ENCODE data around the gene NT5C3A.

Gene NT5C3A

DNA sequence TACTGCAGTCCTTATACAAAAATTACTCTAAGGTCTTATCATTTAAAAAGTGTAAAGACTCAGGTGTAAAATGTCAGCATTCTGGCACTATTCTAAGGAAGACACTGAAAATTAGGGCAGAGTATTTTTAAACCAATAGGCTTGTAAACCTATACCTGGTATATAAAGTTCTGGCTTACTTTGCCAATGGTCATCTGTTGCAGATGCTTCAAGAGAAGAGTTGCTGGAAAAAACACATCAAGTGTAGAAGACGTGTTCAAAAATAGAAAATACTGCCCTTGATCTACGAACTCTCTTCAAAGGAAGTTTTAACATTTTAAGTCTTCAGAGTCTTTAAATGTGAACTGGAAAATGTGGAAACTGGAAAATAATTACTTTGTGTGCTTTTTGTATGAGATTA, 23.9 kb downstream of the NT5C3A start:
- peak overlapping the region; percentile 55 for H3K9ac ChIP-seq (ENCODE audit: low read depth, low read length, poor library complexity, severe bottlenecking)
- H3K4me3 ChIP-seq (ENCODE audit: low read length, poor library complexity, severe bottlenecking): peak overlapping the region; percentile 70
- no peak overlapping the region for H2AFZ ChIP-seq (ENCODE audit: low read length)
- H4K20me1 ChIP-seq (ENCODE audit: insufficient read depth, low read length, poor library complexity, severe bottlenecking): peaks cover 67% of the 10 kb centered on the region
- H3K36me3 ChIP-seq (ENCODE audit: insufficient read depth, low read length): no peaks in the 10 kb centered on the region
- H3K9me3 ChIP-seq (ENCODE audit: insufficient read depth, low read depth, low read length): no peaks in the 10 kb centered on the region
- no peak for TF ChIP-seq EZH2phosphoT487 (IDR thresholded peaks at IDR 0.05; ENCODE audit: borderline replicate concordance)
- no peaks in the 10 kb centered on the region for H3K27me3 ChIP-seq (ENCODE audit: insufficient read depth, low read length, poor library complexity, severe bottlenecking)
- H3K4me2 ChIP-seq (ENCODE audit: low read depth, low read length, poor library complexity, severe bottlenecking): peak overlapping the region; percentile 81
- H3F3A ChIP-seq (ENCODE audit: low read depth): no peaks in the 10 kb centered on the region
- H3K9me2 ChIP-seq (replicated peaks; ENCODE audit: low read depth, low read length): no peaks in the 10 kb centered on the region
- peaks cover 38% of the 10 kb centered on the region for H3K4me1 ChIP-seq (ENCODE audit: insufficient read depth, low read length, poor library complexity, severe bottlenecking)
- H3K79me2 ChIP-seq (ENCODE audit: insufficient read depth, low read length): peaks cover 95% of the 10 kb centered on the region

DNA sequence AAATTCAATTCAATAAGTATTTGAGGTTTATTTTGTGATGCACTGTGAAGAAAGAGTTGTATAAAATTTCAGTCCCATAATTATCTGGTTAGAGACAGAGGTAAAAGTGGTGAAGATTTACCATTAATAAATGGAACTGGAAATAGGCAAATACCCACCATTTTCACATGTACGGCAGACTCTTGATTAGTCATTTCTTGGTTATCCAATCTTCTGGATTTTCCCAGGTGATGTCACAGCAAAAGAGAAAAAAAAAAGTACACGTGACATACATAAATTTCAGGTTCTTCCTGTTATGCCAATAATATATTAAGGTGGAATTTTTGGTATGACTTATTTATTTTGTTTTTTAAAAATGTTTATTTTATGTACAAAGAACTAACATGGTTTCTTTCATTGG, 26.8 kb downstream of the NT5C3A start:
- Histone ChIP-seq H2AFZ (ENCODE audit: low read length) (no peak overlapping the region), H3K36me3 (ENCODE audit: insufficient read depth, low read length) (peaks cover 3% of the 10 kb centered on the region; the same call in 1 of the 2 replicates), H3K4me3 (ENCODE audit: low read length, poor library complexity, severe bottlenecking) (no peak overlapping the region), H3K9me3 (ENCODE audit: insufficient read depth, low read depth, low read length) (no peaks in the 10 kb centered on the region), H4K20me1 (ENCODE audit: insufficient read depth, low read length, poor library complexity, severe bottlenecking) (peaks cover 44% of the 10 kb centered on the region), H3F3A (ENCODE audit: low read depth) (no peaks in the 10 kb centered on the region), H3K27me3 (ENCODE audit: insufficient read depth, low read length, poor library complexity, severe bottlenecking) (no peaks in the 10 kb centered on the region), H3K79me2 (ENCODE audit: insufficient read depth, low read length) (peaks cover 87% of the 10 kb centered on the region), H3K4me1 (ENCODE audit: insufficient read depth, low read length, poor library complexity, severe bottlenecking) (peaks cover 30% of the 10 kb centered on the region), H3K4me2 (ENCODE audit: low read depth, low read length, poor library complexity, severe bottlenecking) (no peak overlapping the region), H3K9me2 (replicated peaks; ENCODE audit: low read depth, low read length) (no peaks in the 10 kb centered on the region), H3K9ac (ENCODE audit: low read depth, low read length, poor library complexity, severe bottlenecking) (no peak overlapping the region)
- TF ChIP-seq, protein P1, sequence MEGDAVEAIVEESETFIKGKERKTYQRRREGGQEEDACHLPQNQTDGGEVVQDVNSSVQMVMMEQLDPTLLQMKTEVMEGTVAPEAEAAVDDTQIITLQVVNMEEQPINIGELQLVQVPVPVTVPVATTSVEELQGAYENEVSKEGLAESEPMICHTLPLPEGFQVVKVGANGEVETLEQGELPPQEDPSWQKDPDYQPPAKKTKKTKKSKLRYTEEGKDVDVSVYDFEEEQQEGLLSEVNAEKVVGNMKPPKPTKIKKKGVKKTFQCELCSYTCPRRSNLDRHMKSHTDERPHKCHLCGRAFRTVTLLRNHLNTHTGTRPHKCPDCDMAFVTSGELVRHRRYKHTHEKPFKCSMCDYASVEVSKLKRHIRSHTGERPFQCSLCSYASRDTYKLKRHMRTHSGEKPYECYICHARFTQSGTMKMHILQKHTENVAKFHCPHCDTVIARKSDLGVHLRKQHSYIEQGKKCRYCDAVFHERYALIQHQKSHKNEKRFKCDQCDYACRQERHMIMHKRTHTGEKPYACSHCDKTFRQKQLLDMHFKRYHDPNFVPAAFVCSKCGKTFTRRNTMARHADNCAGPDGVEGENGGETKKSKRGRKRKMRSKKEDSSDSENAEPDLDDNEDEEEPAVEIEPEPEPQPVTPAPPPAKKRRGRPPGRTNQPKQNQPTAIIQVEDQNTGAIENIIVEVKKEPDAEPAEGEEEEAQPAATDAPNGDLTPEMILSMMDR (conservative IDR thresholded peaks at IDR 0.05; ENCODE audit: low read length): no peak
- TF ChIP-seq EZH2phosphoT487 (IDR thresholded peaks at IDR 0.05; ENCODE audit: borderline replicate concordance): no peak

- Histone ChIP-seq H3K9me2 (replicated peaks; ENCODE audit: low read depth, low read length) (no peaks in the 10 kb centered on the region), H2AFZ (ENCODE audit: low read length) (no peak overlapping the region), H4K20me1 (ENCODE audit: insufficient read depth, low read length, poor library complexity, severe bottlenecking) (no peaks in the 10 kb centered on the region), H3K79me2 (ENCODE audit: insufficient read depth, low read length) (peaks cover 11% of the 10 kb centered on the region), H3K4me2 (ENCODE audit: low read depth, low read length, poor library complexity, severe bottlenecking) (no peak overlapping the region), H3K27me3 (ENCODE audit: insufficient read depth, low read length, poor library complexity, severe bottlenecking) (no peaks in the 10 kb centered on the region), H3K9ac (ENCODE audit: low read depth, low read length, poor library complexity, severe bottlenecking) (no peak overlapping the region), H3K4me3 (ENCODE audit: low read length, poor library complexity, severe bottlenecking) (no peak overlapping the region), H3F3A (ENCODE audit: low read depth) (no peaks in the 10 kb centered on the region), H3K36me3 (ENCODE audit: insufficient read depth, low read length) (peaks cover 79% of the 10 kb centered on the region), H3K4me1 (ENCODE audit: insufficient read depth, low read length, poor library complexity, severe bottlenecking) (no peaks in the 10 kb centered on the region), H3K9me3 (ENCODE audit: insufficient read depth, low read depth, low read length) (no peaks in the 10 kb centered on the region)
- no peak for TF ChIP-seq EZH2phosphoT487 (IDR thresholded peaks at IDR 0.05; ENCODE audit: borderline replicate concordance)
- TF ChIP-seq, protein P1 (conservative IDR thresholded peaks at IDR 0.05; ENCODE audit: low read length): no peak
These were observed 38.3 kb downstream of the NT5C3A start for GRCh38 chr7:33024189-33024757.

DNA sequence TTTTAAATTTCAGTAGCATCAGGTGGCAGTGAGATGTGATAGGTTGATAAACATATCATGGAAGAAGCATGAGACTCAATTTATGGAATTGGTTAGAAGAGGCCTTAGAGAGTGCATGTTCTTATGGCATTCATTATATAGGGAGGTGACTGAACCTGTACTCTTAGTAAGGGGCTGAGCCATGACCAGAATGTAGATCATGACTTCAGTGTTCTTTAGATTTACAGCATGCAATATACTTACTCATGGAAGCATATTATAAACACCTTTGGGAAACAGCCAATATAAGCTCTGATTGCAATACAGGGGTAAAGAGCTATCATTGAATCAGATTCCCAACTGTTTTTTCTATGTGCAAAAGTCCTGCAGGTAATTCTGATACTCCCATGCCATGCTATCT, 50.2 kb downstream of the NT5C3A start:
- no peaks in the 10 kb centered on the region for H3K4me1 ChIP-seq (ENCODE audit: insufficient read depth, low read length, poor library complexity, severe bottlenecking)
- no peaks in the 10 kb centered on the region for H3K9me2 ChIP-seq (replicated peaks; ENCODE audit: low read depth, low read length)
- H3K9ac ChIP-seq (ENCODE audit: low read depth, low read length, poor library complexity, severe bottlenecking): no peak overlapping the region
- H3K4me3 ChIP-seq (ENCODE audit: low read length, poor library complexity, severe bottlenecking): no peak overlapping the region
- H3K9me3 ChIP-seq (ENCODE audit: insufficient read depth, low read depth, low read length): no peaks in the 10 kb centered on the region
- TF ChIP-seq, protein P1 (conservative IDR thresholded peaks at IDR 0.05; ENCODE audit: low read length): no peak
- no peak for TF ChIP-seq EZH2phosphoT487 (IDR thresholded peaks at IDR 0.05; ENCODE audit: borderline replicate concordance)
- no peaks in the 10 kb centered on the region for H4K20me1 ChIP-seq (ENCODE audit: insufficient read depth, low read length, poor library complexity, severe bottlenecking)
- H3K27me3 ChIP-seq (ENCODE audit: insufficient read depth, low read length, poor library complexity, severe bottlenecking): no peaks in the 10 kb centered on the region
- peaks cover 54% of the 10 kb centered on the region; the same call in 1 of the 2 replicates for H3K36me3 ChIP-seq (ENCODE audit: insufficient read depth, low read length)
- H2AFZ ChIP-seq (ENCODE audit: low read length): no peak overlapping the region
- H3F3A ChIP-seq (ENCODE audit: low read depth): no peaks in the 10 kb centered on the region
- H3K79me2 ChIP-seq (ENCODE audit: insufficient read depth, low read length): no peaks in the 10 kb centered on the region
- H3K4me2 ChIP-seq (ENCODE audit: low read depth, low read length, poor library complexity, severe bottlenecking): no peak overlapping the region
